ENCODE measurements around the gene ZNF362. TPM values are rescaled to one million over a fixed set of nuclear protein-coding genes. Genes with fewer than 3 reads are reported as not detected.

The ZNF362 gene
- total and polyA plus RNA-seq, 10 of the 15 experiments (the other 5 are each of a cell fraction or from before 2014, with no cell fraction given): 0.74 to 22.8 (median 7.4) TPM

GRCh38 chr1:33327587-33328325 is 71.5 kb downstream of the ZNF362 start:
- no peak overlapping the region for H3K4me2 ChIP-seq (ENCODE audit: control insufficient read depth, insufficient read depth)
- BruUV-seq (replicated peaks): no TSS peak
- no peak overlapping the region for H3K4me3 ChIP-seq
- TF ChIP-seq IRF3 (IDR thresholded peaks at IDR 0.05) (no peak), KDM1A (IDR thresholded peaks at IDR 0.05; ENCODE audit: borderline replicate concordance) (no peak), HDAC2 (IDR thresholded peaks at IDR 0.05) (no peak), SPI1 (IDR thresholded peaks at IDR 0.05; ENCODE audit: borderline replicate concordance, insufficient read depth, low read depth, low read length) (no peak), ASH2L (IDR thresholded peaks at IDR 0.05; ENCODE audit: borderline replicate concordance, low read depth) (no peak), SMC3 (IDR thresholded peaks at IDR 0.05; ENCODE audit: borderline replicate concordance, low read length) (no peak), ELK1 (IDR thresholded peaks at IDR 0.05; ENCODE audit: low read depth, low read length) (no peak), SMARCA5 (IDR thresholded peaks at IDR 0.05) (no peak), TCF3 (IDR thresholded peaks at IDR 0.05; ENCODE audit: borderline replicate concordance, insufficient read depth, low read depth, low read length) (no peak), TCF12 (IDR thresholded peaks at IDR 0.05; ENCODE audit: low read depth, low read length) (no peak), BHLHE40 (IDR thresholded peaks at IDR 0.05; ENCODE audit: borderline replicate concordance in 1 of 2, low read depth in 2 of 2, low read length in 1 of 2) (no peak), JUND (IDR thresholded peaks at IDR 0.05; ENCODE audit: low read depth, low read length) (no peak), BACH1 (IDR thresholded peaks at IDR 0.05; ENCODE audit: borderline replicate concordance) (no peak), POLR2AphosphoS2 (IDR thresholded peaks at IDR 0.05; ENCODE audit: low read depth, low read length) (no peak), IKZF1 (conservative IDR thresholded peaks at IDR 0.05) (no peak), ESRRA (IDR thresholded peaks at IDR 0.05; ENCODE audit: low read length) (no peak)
- SMC1A ChIA-PET (ENCODE audit: uncharacterized antibody, unreplicated experiment): no interaction called here
- H3K27me3 ChIP-seq (replicated peaks in 1 of 2; ENCODE audit: control insufficient read depth in 2 of 2, insufficient read depth in 2 of 2, low read length in 1 of 2): no peaks in the 10 kb centered on the region
- H3K27ac ChIP-seq (ENCODE audit: control insufficient read depth, insufficient read depth): no peak overlapping the region
- H3K9me3 ChIP-seq (replicated peaks; ENCODE audit: control insufficient read depth, insufficient read depth, low read length): no peaks in the 10 kb centered on the region
- RAD21 ChIA-PET (ENCODE audit: unreplicated experiment): no interaction called here
- H2AFZ ChIP-seq (ENCODE audit: control insufficient read depth, low read depth, low read length): no peak overlapping the region
- H4K20me1 ChIP-seq (ENCODE audit: control insufficient read depth, insufficient read depth): no peaks in the 10 kb centered on the region
- H3K79me2 ChIP-seq (ENCODE audit: control insufficient read depth, insufficient read depth, low read length): no peaks in the 10 kb centered on the region; the same call in 1 of the 2 replicates
- DNase-seq (ENCODE audit: low read depth, low spot score): no peak
- 86% methylated on average over 9 of the region's 9 CpGs for WGBS (ENCODE audit: insufficient coverage, insufficient replicate concordance, low lambda C conversion rate, missing lambda C conversion rate)
- CTCF ChIA-PET: no interaction called here
- FAIRE-seq: no peak
- in situ Hi-C loops (cut with MboI): no loop called here
- H3K36me3 ChIP-seq (ENCODE audit: control insufficient read depth in 2 of 2, insufficient read depth in 2 of 2, low read length in 1 of 2): peaks cover 21 to 36% of the 10 kb centered on the region in 2 experiments
- POLR2A ChIA-PET: no interaction called here
- H3K4me1 ChIP-seq (ENCODE audit: control insufficient read depth, insufficient read depth, low read length): no peaks in the 10 kb centered on the region
- no peak for ATAC-seq
- no peak overlapping the region for H3K9ac ChIP-seq (ENCODE audit: control insufficient read depth, insufficient read depth, low read length)
- intact Hi-C loops (cut with micrococcal nuclease; ENCODE audit: unreplicated experiment): no loop called here

Measured in GM12878 (cell line).